ENCODE results near the gene METTL27.
"Not testable (repeated sequence)": the region's sequence is repeated elsewhere in the genome, so short reads cannot be mapped to it uniquely, and the experiment has no call there.

The METTL27 gene

GRCh38 chr7:73817121-73817520, 25.2 kb downstream of the METTL27 start:
- DNase-seq: no peak

GRCh38 chr7:73815436-73815835, 26.9 kb downstream of the METTL27 start:
- DNase-seq: no peak

- DNase-seq: peak; percentile 25
Measured at GRCh38 chr7:73812996-73813395, 29.3 kb downstream of the METTL27 start.

- DNase-seq: peak; percentile 62
Measured at GRCh38 chr7:73811760-73812168, 30.6 kb downstream of the METTL27 start.

GRCh38 chr7:73810998-73811360, 31.3 kb downstream of the METTL27 start:
- no peak for DNase-seq

GRCh38 chr7:73809467-73809951, 32.8 kb downstream of the METTL27 start:
- DNase-seq: no peak

- DNase-seq: no peak
Measured at GRCh38 chr7:73802459-73802858, 39.9 kb downstream of the METTL27 start.

GRCh38 chr7:73801577-73801976, 40.7 kb downstream of the METTL27 start:
- DNase-seq: no peak

GRCh38 chr7:73799282-73800141, 42.8 kb downstream of the METTL27 start:
- DNase-seq: no peak

GRCh38 chr7:73797176-73797575, 45.1 kb downstream of the METTL27 start:
- not testable (repeated sequence) for DNase-seq

GRCh38 chr7:73796656-73797055, 45.7 kb downstream of the METTL27 start:
- not testable (repeated sequence) for DNase-seq

- not testable (repeated sequence) for DNase-seq
Measured at GRCh38 chr7:73795188-73795587, 47.1 kb downstream of the METTL27 start.

- not testable (repeated sequence) for DNase-seq
Measured at GRCh38 chr7:73791170-73791690, 51.1 kb downstream of the METTL27 start.

- no peak for DNase-seq
Measured at GRCh38 chr7:73789051-73789450, 53.3 kb downstream of the METTL27 start.

GRCh38 chr7:73787786-73788048, 54.6 kb downstream of the METTL27 start:
- not testable (repeated sequence) for DNase-seq

- DNase-seq: no peak
Measured at GRCh38 chr7:73786588-73786987, 55.7 kb downstream of the METTL27 start.
